WTC11 (cell line): Measurements from ENCODE around the gene SEMA7A. TPM values are rescaled to one million over a fixed set of nuclear protein-coding genes. Genes with fewer than 3 reads are reported as not detected.

Experiments used
- ATAC-seq: fragments of 200-7000 bp; cut with Tn5 transposase; 2 replicates; pipeline ENCODE4 v1.10.0; 2021; ENCODE audit warnings: mild to moderate bottlenecking, moderate library complexity
- CTCF ChIA-PET: fragments of 300-600 bp; sonication (Branson Sonifier 250); formaldehyde crosslinking; loops from one replicate; lab custom pipeline; 2021; ENCODE audit warnings: antibody characterized with exemption; lab: Charles Lee
- POLR2A ChIA-PET: fragments of 350-600 bp; sonication (Branson Sonifier 250); formaldehyde crosslinking; loops from one replicate; lab custom pipeline; 2021; ENCODE audit warnings: antibody characterized with exemption; lab: Charles Lee
- DNase-seq: peaks from one replicate; pipeline ENCODE4 v3.0.0; 2021; ENCODE audit warnings: low spot score
- H3K27ac Mint-ChIP-seq: 2 replicates; pipeline ENCODE4 v1.8.0; 2021; ENCODE audit warnings: mixed read lengths
- H3K27me3 Mint-ChIP-seq: 2 replicates; pipeline ENCODE4 v1.8.0; 2021; ENCODE audit warnings: low read depth, mild to moderate bottlenecking, moderate library complexity, mixed read lengths
- H3K36me3 Mint-ChIP-seq: 2 replicates; pipeline ENCODE4 v1.8.0; 2021; ENCODE audit warnings: mixed read lengths
- H3K4me1 Mint-ChIP-seq: 2 replicates; pipeline ENCODE4 v1.8.0; 2022; ENCODE audit warnings: mixed read lengths
- H3K4me3 Mint-ChIP-seq: 2 replicates; pipeline ENCODE4 v1.8.0; 2021; ENCODE audit warnings: mild to moderate bottlenecking, moderate library complexity, mixed read lengths
- H3K9me3 Mint-ChIP-seq: 2 replicates; pipeline ENCODE4 v1.8.0; 2021; ENCODE audit warnings: mixed read lengths
- ATF1 ChIP-seq: sonication (generic); formaldehyde crosslinking; IDR thresholded peaks from 2 replicates; pipeline ENCODE4 v1.8.1; 2023; ENCODE audit warnings: mild to moderate bottlenecking, moderate library complexity, missing genetic modification reagents
- ATF3 ChIP-seq: sonication (generic); formaldehyde crosslinking; conservative IDR thresholded peaks from 2 replicates; pipeline ENCODE4 v1.8.1; 2022; ENCODE audit warnings: mild to moderate bottlenecking, missing genetic modification reagents
- CBFB ChIP-seq: sonication (generic); formaldehyde crosslinking; IDR thresholded peaks from 2 replicates; pipeline ENCODE4 v1.8.1; 2022; ENCODE audit warnings: mild to moderate bottlenecking, low read depth, missing genetic modification reagents
- FOXK1 ChIP-seq: sonication (generic); formaldehyde crosslinking; IDR thresholded peaks from 2 replicates; pipeline ENCODE4 v1.8.0; 2022; ENCODE audit warnings: mild to moderate bottlenecking, moderate library complexity, missing genetic modification reagents
- MYBL2 ChIP-seq: sonication (generic); formaldehyde crosslinking; IDR thresholded peaks from 2 replicates; pipeline ENCODE4 v1.8.1; 2023; ENCODE audit warnings: mild to moderate bottlenecking, moderate library complexity, missing genetic modification reagents
- NFE2L1 ChIP-seq: sonication (generic); formaldehyde crosslinking; IDR thresholded peaks from 2 replicates; pipeline ENCODE4 v1.8.1; 2023; ENCODE audit warnings: missing genetic modification reagents
- NFYB ChIP-seq: sonication (generic); formaldehyde crosslinking; conservative IDR thresholded peaks from 2 replicates; pipeline ENCODE4 v1.8.0; 2022; ENCODE audit warnings: low read depth, missing genetic modification reagents
- NR1H2 ChIP-seq: sonication (generic); formaldehyde crosslinking; IDR thresholded peaks from 2 replicates; pipeline ENCODE4 v1.9.0; 2021; ENCODE audit warnings: mild to moderate bottlenecking, moderate library complexity, missing genetic modification reagents
- NR3C1 ChIP-seq: sonication (generic); formaldehyde crosslinking; conservative IDR thresholded peaks from 2 replicates; pipeline ENCODE4 v1.8.1; 2023; ENCODE audit warnings: low read depth, mild to moderate bottlenecking, missing genetic modification reagents
- SMAD3 ChIP-seq: sonication (generic); formaldehyde crosslinking; IDR thresholded peaks from 2 replicates; pipeline ENCODE4 v1.8.0; 2022; ENCODE audit warnings: missing genetic modification reagents, mild to moderate bottlenecking, borderline replicate concordance
- SOX15 ChIP-seq: fragments of 250-450 bp; sonication (Bioruptor Pico); IDR thresholded peaks from 2 replicates; pipeline ENCODE4 v1.9.0; 2021; ENCODE audit warnings: mild to moderate bottlenecking
- STAT6 ChIP-seq: sonication (generic); formaldehyde crosslinking; conservative IDR thresholded peaks from 2 replicates; pipeline ENCODE4 v1.8.1; 2023; ENCODE audit warnings: mild to moderate bottlenecking, low read depth, missing genetic modification reagents, moderate library complexity
- USF2 ChIP-seq: sonication (generic); formaldehyde crosslinking; IDR thresholded peaks from 2 replicates; pipeline ENCODE4 v1.8.1; 2023; ENCODE audit warnings: mild to moderate bottlenecking, missing genetic modification reagents, moderate library complexity
- ZNF317 ChIP-seq: sonication (generic); formaldehyde crosslinking; IDR thresholded peaks from 2 replicates; pipeline ENCODE4 v1.8.1; 2023; ENCODE audit warnings: low read depth, mild to moderate bottlenecking, moderate library complexity, missing genetic modification reagents, borderline replicate concordance
- ZNF512 ChIP-seq: sonication (generic); formaldehyde crosslinking; IDR thresholded peaks from 2 replicates; pipeline ENCODE4 v1.8.1; 2022; ENCODE audit warnings: missing genetic modification reagents, borderline replicate concordance
- ZNF532 ChIP-seq: fragments of 250-450 bp; sonication (Bioruptor Pico); IDR thresholded peaks from 2 replicates; pipeline ENCODE4 v1.9.0; 2021; ENCODE audit warnings: mild to moderate bottlenecking, borderline replicate concordance
- total RNA-seq: library from RNA; stranded (reverse); gene quantifications from 3 replicates; pipeline ENCODE4 v1.2.3, GENCODE V29; 2021
- TF ChIP-seq, protein P1 (sequence below): sonication (generic); formaldehyde crosslinking; IDR thresholded peaks from 2 replicates; pipeline ENCODE4 v1.8.0; 2022; ENCODE audit warnings: mild to moderate bottlenecking, missing genetic modification reagents
- TF ChIP-seq, protein P2 (sequence below): sonication (generic); formaldehyde crosslinking; IDR thresholded peaks from 2 replicates; pipeline ENCODE4 v1.8.0; 2022; ENCODE audit warnings: mild to moderate bottlenecking, missing genetic modification reagents

The SEMA7A gene
- total RNA-seq, 1 experiment from 2014 or later = 17.9 TPM

DNA sequence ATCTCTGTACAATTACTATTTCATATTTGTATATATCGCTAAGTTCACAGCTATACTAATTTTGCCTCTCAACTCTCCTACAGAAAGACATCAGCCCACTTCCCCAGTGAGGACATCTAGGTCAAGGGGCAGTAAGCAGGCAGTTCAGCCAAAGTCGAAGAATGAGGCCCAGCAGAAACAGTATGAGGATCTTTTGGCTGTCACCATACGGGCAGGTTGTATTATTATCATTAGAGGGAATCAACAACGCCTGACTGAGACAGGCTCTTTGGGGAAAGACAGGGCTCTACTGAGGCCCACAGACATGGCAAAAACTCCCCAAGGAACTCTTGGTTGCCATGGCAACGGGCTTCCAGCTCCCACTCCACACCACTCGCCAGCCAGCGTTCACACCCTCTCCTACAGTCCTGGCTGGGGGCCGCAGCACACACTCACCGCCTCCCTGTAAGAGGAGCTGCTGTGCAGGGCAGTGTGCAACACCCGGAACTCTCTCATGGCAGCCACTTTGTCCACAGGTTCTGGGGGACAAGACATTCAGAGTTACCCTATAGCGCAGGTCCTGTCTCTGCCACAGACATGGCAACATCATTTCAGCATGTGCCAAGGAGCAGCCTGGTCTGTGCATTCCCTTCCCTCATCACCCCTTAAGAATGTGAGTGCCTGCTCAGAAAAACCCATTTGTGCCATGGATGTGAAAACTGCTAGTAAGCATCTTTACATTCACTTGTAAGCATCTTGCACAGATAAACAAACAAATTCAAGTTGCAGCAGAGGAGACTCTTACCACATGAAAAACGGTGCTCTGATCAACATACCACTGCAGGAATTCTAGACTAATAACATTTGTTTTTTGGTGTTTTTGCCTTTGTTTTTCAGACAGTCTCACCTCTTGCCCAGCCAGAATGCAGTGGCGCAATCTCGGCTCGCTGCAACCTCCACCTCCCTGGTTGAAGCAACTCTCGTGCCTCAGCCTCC is 18.4 kb upstream of the SEMA7A start (continued):
- TF ChIP-seq, protein P1, sequence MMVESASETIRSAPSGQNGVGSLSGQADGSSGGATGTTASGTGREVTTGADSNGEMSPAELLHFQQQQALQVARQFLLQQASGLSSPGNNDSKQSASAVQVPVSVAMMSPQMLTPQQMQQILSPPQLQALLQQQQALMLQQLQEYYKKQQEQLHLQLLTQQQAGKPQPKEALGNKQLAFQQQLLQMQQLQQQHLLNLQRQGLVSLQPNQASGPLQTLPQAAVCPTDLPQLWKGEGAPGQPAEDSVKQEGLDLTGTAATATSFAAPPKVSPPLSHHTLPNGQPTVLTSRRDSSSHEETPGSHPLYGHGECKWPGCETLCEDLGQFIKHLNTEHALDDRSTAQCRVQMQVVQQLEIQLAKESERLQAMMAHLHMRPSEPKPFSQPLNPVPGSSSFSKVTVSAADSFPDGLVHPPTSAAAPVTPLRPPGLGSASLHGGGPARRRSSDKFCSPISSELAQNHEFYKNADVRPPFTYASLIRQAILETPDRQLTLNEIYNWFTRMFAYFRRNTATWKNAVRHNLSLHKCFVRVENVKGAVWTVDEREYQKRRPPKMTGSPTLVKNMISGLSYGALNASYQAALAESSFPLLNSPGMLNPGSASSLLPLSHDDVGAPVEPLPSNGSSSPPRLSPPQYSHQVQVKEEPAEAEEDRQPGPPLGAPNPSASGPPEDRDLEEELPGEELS = no peak
- TF ChIP-seq ZNF512 (CRISPR knock-in tag) = no peak
- TF ChIP-seq SOX15 (CRISPR knock-in tag) = no peak
- TF ChIP-seq NFE2L1 (CRISPR knock-in tag) = no peak
- TF ChIP-seq ATF1 (CRISPR knock-in tag) = no peak
- TF ChIP-seq STAT6 (CRISPR knock-in tag) = no peak

- no peaks in the 10 kb centered on the region for H3K27me3 Mint-ChIP-seq
- no peaks in the 10 kb centered on the region for H3K9me3 Mint-ChIP-seq
- ChIA-PET POLR2A (interaction anchor here (0.5 kb wide), 1 partner anchor 177 kb away, joined by 3 read pairs; no protein-coding TSS in a partner anchor), CTCF (interaction anchor here (1.0 to 1.3 kb wide), 2 partner anchors 13 to 69 kb away, joined by 3 to 4 read pairs; no protein-coding TSS in a partner anchor)
- H3K4me1 Mint-ChIP-seq = peaks cover 19% of the 10 kb centered on the region
- H3K4me3 Mint-ChIP-seq = no peak overlapping the region
- ATAC-seq (no peak), DNase-seq (no peak)
- H3K27ac Mint-ChIP-seq = no peak overlapping the region
- peaks cover 41% of the 10 kb centered on the region for H3K36me3 Mint-ChIP-seq
- TF ChIP-seq MYBL2 (CRISPR knock-in tag) (no peak), NR3C1 (CRISPR knock-in tag) (no peak), SMAD3 (CRISPR knock-in tag) (no peak), FOXK1 (CRISPR knock-in tag) (no peak), STAT6 (CRISPR knock-in tag) (no peak), ATF3 (no peak), NFYB (CRISPR knock-in tag) (no peak), NFE2L1 (CRISPR knock-in tag) (no peak), ZNF317 (CRISPR knock-in tag) (no peak), ZNF532 (CRISPR knock-in tag) (no peak), USF2 (CRISPR knock-in tag) (no peak), NR1H2 (CRISPR knock-in tag) (no peak), CBFB (no peak)
- TF ChIP-seq, protein P2, sequence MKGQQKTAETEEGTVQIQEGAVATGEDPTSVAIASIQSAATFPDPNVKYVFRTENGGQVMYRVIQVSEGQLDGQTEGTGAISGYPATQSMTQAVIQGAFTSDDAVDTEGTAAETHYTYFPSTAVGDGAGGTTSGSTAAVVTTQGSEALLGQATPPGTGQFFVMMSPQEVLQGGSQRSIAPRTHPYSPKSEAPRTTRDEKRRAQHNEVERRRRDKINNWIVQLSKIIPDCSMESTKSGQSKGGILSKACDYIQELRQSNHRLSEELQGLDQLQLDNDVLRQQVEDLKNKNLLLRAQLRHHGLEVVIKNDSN (CRISPR knock-in tag) = no peak
Measured at GRCh38 chr15:74451322-74451721, 17.6 kb upstream of the SEMA7A start.
